NCI-H510A (cell line): ENCODE measurements around the gene TEDC2.
"Not testable (repeated sequence)": the region's sequence is repeated elsewhere in the genome, so short reads cannot be mapped to it uniquely, and the experiment has no call there.

Source experiments
- DNase-seq: peaks from one replicate; lab custom pipeline; 2025; lab: John Stamatoyannopoulos, UW

TEDC2 gene

GRCh38 chr16:2437032-2437790 is 22.7 kb upstream of the TEDC2 start:
- DNase-seq: no peak

DNA sequence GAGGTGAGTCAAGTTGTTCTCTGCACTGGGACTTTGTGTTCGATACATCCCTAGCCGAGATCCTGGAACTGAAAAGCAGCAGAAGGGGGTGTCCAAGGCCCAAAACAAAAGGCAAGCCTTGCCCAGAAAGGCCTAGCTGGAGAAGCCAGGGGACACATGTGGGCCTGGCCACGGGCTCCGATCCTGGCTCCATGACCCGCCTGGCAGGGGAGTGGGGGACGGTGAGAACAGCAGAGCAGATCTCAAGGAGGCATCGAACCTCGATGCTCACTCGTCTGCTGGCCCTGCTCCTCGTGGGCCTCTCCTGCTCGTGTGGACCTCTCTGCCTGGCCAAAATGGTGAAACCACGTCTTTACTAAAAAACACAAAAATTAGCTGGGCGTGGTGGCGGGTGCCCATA is 21.8 kb upstream of the TEDC2 start:
- DNase-seq: no peak

GRCh38 chr16:2439598-2439997 is 20.3 kb upstream of the TEDC2 start:
- no peak for DNase-seq

- DNase-seq: not testable (repeated sequence)
Measured at GRCh38 chr16:2441143-2441804, 18.6 kb upstream of the TEDC2 start.

GRCh38 chr16:2443555-2443954 is 16.4 kb upstream of the TEDC2 start:
- DNase-seq: no peak

DNA sequence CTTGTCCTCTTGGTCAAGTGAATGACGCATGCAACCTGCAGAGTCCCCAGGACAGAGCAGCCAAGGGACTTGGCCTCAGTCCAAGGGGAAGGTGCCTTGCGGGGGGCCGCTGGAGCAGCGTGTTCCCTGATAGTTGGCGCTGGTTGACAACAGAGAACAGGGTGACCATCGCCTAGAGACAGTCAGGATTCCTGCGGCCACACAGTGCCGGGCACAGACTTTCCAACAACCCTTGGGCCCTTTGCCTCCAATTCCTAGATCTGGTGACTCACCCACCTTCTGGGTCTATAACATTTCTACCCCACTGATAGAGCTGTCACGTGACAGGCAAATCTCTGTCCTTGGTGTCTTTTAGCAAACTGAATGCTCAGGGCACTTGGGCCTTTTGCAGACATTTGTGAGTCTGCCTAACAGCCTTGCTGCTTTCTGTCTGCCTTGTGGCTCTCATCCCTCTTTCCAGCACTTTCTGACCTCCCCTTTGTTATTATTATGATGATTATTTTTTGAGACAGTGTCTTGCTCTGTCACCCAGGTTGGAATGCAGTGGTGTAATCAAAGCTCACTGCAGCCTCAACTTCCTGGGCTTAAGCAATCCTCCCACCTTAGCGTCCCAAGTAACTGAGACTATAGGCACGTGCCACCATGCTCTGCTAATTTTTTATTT is 11.9 kb upstream of the TEDC2 start:
- no peak for DNase-seq

DNA sequence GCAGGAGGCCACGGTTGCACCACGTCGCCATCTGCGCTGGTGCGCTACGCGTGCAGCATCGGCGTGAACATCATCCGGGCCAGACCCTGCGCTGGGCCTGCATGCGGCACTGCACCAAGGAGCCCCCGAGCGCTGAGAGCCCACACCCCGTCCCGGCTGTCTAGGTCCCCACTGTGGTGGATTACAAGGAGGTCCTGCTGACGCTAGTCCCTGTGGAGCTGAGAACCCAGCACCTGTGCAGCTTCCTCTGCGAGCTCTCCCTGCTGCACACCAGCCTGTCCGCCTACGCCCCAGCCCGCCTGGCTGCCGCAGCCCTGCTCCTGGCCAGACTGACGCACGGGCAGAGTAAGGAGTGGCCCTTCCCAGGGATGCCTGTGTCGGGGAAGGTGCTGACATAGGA is 10.8 kb upstream of the TEDC2 start:
- no peak for DNase-seq

DNA sequence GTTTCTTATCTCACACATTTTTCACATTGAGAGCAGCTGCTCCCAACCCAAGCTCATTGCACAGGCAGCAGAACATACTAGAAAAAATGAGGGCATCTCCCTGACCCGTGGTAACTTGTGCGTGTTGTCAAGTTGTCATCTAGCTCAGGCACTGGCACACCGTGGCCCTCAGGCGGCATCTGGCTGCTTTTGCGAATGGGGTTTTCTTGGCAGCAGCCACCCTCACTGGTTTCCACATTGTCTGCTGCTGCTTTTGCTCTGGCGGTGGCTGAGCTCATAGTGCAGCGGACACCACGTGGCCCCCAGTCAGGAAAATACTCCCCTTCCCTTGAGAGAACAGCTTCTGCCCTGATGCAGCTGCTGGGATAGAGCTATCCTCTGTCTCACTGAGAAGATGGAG is 9.4 kb upstream of the TEDC2 start:
- DNase-seq: no peak

- no peak for DNase-seq
Measured at GRCh38 chr16:2450975-2451381, 8.9 kb upstream of the TEDC2 start.

DNA sequence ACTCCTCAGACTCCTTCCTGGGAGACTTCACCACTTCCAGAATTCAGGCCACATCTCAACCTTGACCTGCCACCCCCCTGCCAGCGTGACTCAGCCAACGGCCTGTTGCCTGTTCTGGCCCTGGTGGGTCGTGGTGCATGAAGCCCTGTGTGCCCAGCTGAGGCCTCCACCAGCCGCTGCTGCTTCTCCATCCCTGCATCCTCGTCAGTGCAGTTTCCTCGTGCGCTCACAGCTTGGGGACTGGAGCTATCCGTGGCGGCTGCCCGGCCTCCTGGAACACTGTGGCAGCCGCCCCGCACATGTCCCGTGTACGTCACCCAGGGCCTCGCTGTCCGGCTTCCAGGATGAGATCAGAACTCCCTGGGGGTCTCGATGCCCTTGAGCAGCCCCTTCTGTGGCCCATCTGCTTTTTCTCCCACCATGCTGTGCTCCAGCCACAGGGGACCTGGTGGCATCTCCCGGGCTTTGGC is 8.0 kb upstream of the TEDC2 start:
- no peak for DNase-seq

DNA sequence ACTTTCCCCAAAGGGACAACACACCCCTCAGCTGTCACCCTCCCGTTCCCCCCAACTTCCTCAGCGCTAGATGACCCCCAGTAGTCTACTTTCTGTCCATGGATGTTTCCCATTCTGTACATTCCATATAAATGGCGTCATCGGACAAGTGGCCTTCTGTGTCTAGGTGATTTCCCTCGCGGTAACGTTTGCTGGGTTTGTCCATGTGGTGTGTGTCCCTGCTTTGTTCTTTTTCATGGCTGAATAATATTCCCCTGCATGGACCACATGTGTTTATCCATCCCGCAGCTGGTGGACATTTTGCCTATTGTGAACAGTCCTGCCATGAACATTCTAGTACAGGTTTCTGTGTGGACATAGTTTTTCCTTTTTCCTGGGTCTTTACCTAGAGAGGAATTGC is 7.3 kb upstream of the TEDC2 start:
- DNase-seq: no peak

- no peak for DNase-seq
Measured at GRCh38 chr16:2455081-2455845, 4.6 kb upstream of the TEDC2 start.

DNA sequence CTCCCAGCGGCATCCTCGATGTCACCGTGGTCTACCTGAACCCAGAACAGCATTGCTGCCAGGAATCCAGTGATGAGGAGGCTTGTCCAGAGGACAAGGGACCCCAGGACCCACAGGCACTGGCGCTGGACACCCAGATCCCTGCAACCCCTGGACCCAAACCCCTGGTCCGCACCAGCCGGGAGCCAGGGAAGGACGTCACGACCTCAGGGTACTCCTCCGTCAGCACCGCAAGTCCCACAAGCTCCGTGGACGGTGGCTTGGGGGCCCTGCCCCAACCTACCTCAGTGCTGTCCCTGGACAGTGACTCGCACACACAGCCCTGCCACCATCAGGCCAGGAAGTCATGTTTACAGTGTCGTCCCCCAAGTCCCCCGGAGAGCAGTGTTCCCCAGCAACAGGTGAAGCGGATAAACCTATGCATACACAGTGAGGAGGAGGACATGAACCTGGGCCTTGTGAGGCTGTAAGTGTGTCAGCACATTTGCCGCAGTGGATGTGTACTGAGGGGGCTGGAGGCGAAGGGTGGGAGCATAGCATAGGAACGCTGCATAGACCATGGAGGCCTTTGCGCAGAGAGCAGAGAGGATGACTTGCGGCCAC is 3.3 kb upstream of the TEDC2 start:
- DNase-seq: no peak

DNA sequence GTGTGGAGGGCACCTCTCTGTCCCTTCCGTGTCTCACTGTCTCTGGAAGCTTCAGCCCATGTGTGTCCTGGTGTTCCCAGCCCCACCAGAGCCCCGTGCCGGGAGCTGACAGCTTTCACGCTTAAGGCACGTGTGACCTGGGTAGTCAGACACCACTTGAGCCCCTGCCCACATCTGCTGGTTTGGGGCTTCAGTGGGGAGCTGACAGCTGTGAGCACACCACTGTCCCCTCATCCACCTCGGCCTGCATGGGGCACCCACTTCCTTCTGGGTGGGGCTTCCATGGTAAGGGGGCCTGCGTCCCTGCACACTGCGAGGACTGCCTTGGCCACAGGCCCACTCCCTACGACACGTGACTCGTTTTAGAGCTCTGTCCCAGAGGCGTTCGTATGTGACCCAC is 2.6 kb upstream of the TEDC2 start:
- DNase-seq: no peak

- no peak for DNase-seq
Measured at GRCh38 chr16:2457946-2458345, 2.0 kb upstream of the TEDC2 start.

GRCh38 chr16:2458887-2459646 is 842 bp upstream of the TEDC2 start:
- no peak for DNase-seq

GRCh38 chr16:2460391-2460713 is 443 bp downstream of the TEDC2 start:
- DNase-seq: no peak

DNA sequence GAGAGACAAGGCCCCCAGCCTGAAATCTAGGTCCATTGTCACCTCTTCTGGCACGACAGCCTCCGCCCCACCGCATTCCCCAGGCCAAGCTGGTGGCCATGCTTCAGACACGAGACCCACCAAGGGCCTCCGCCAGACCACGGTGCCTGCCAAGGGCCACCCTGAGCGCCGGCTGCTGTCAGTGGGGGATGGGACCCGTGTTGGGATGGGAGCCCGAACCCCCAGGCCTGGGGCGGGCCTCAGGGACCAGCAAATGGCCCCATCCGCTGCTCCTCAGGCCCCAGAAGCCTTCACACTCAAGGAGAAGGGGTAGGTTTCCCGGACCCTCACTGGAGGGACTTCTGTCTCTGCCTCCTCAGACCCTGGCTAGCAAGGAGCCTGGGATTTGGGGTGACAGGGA is 1.0 kb downstream of the TEDC2 start:
- DNase-seq: no peak

- DNase-seq: no peak
Measured at GRCh38 chr16:2462031-2462866, 2.3 kb downstream of the TEDC2 start.

- DNase-seq: no peak
Measured at GRCh38 chr16:2464333-2464732, 4.4 kb downstream of the TEDC2 start.
